RWPE1 (cell line): ENCODE data around the gene ARHGEF1.
A peak's percentile ranks its signal among the peaks of the same experiment; 100 is the strongest.

Source experiments
- CTCF ChIA-PET: fragments of 350-600 bp; sonication (Branson Sonifier 250); formaldehyde crosslinking; extraction: SDS; loops from one replicate; lab custom pipeline; 2021; lab: Yijun Ruan, JAX
- POLR2A ChIA-PET: fragments of 400-600 bp; formaldehyde crosslinking; extraction: SDS; loops from one replicate; lab custom pipeline; 2020; ENCODE audit warnings: antibody characterized with exemption; ENCODE audit not compliant: low non-redundant PET; lab: Yijun Ruan, JAX
- DNase-seq: peaks from one replicate; pipeline ENCODE4 v3.0.0; 2012; ENCODE audit warnings: low spot score
- H3K27ac ChIP-seq: fragments of 450-650 bp; 2 replicates; pipeline ENCODE4 v1.5.1; 2017
- TF ChIP-seq, protein P1 (sequence below): fragments of 450-650 bp; conservative IDR thresholded peaks from 2 replicates; pipeline ENCODE4 v1.5.1; 2017; ENCODE audit warnings: low read depth, mild to moderate bottlenecking

The ARHGEF1 gene

DNA sequence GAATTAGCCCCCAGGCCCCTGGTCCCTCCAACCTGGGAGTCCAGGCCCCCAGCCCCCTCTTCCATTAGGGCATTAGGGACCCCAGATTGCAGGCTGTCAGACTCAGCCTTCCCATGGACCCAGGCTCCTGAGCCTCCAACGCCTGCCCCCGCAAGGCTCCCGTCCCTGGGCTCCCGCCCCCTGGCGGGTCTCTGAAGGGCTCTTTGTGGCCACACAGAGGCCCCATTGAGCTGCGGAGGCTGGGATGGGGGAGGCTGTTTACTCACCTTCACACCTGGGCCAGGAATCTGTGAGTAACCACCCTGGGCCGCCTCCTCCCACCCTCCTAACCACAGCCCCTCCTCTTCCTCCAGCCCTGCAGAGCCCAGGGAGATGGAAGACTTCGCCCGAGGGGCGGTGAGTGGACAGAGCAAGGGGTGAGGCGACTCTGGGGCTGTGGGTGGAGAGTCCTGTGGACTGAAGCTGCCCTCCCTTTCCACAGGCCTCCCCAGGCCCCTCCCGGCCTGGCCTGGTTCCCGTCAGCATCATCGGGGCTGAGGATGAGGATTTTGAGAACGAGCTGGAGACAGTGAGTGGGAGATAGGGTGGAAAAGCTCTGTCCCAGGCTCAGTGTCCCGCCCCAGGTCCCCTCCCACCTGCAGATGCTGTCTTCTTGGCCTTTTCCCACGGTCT is 4.9 kb downstream of the ARHGEF1 start:
- peak; percentile 96 for DNase-seq
- CTCF ChIA-PET = interaction anchor here (0.6 to 2.3 kb wide), 4 partner anchors 15 to 69 kb away, joined by 3 to 14 read pairs (median 4); no protein-coding TSS in a partner anchor

DNA sequence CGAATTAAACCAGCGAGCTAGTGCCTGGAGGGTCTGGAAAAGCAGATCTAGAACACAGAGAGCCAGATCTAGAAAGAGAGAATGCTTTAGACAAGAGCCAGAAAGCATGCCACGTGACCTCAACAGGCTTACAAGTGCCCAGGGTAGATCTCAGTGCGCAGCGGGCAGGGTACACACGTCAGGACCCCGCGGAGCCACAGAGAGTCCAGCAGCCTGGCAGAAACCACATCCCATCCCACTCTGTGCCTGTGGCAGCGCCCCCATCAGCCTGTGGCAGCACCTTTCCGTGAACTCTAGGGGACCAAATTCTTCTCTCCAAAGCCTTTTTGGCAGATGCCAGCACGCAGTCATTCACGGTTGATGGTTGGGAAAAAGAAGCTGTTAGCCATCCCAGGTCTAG is 5.9 kb downstream of the ARHGEF1 start:
- TF ChIP-seq, protein P1, sequence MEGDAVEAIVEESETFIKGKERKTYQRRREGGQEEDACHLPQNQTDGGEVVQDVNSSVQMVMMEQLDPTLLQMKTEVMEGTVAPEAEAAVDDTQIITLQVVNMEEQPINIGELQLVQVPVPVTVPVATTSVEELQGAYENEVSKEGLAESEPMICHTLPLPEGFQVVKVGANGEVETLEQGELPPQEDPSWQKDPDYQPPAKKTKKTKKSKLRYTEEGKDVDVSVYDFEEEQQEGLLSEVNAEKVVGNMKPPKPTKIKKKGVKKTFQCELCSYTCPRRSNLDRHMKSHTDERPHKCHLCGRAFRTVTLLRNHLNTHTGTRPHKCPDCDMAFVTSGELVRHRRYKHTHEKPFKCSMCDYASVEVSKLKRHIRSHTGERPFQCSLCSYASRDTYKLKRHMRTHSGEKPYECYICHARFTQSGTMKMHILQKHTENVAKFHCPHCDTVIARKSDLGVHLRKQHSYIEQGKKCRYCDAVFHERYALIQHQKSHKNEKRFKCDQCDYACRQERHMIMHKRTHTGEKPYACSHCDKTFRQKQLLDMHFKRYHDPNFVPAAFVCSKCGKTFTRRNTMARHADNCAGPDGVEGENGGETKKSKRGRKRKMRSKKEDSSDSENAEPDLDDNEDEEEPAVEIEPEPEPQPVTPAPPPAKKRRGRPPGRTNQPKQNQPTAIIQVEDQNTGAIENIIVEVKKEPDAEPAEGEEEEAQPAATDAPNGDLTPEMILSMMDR = no peak
- ChIA-PET POLR2A (interaction anchor here (0.5 kb wide), 1 partner anchor 1463 kb away, joined by 3 read pairs; the partner anchor contains the start of gene SERTAD1), CTCF (no interaction called here)
- no peak for DNase-seq
- peak overlapping the region; percentile 91 for H3K27ac ChIP-seq

More for the DNA sequence above, 4.9 kb downstream of the ARHGEF1 start:
- POLR2A ChIA-PET = no interaction called here
- peak overlapping the region; percentile 91 for H3K27ac ChIP-seq
- TF ChIP-seq, protein P1 = no peak

DNA sequence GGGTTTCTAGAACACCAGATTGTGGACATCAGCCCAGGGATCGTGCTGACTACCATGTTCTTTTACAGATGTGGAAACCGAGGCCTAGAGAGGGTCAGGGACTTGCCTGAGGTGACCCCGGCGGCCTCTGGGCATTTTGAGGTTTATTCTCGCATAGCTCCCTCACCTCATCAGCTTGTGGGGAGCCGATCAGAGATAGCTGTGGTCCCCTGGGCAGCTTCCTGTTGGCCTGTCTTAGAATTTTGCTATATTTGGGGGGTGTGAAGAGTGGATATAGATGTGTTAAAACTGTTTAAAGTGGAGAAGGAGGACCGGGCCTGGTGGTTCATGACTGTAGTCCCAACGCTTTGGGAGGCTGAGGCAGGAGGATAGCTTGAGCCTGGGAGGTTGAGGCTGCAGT is 6.9 kb downstream of the ARHGEF1 start:
- POLR2A ChIA-PET = no interaction called here
- CTCF ChIA-PET = interaction anchor here (1.2 kb wide), 1 partner anchor 27 kb away, joined by 3 read pairs; no protein-coding TSS in a partner anchor
- TF ChIP-seq, protein P1 = no peak

DNA sequence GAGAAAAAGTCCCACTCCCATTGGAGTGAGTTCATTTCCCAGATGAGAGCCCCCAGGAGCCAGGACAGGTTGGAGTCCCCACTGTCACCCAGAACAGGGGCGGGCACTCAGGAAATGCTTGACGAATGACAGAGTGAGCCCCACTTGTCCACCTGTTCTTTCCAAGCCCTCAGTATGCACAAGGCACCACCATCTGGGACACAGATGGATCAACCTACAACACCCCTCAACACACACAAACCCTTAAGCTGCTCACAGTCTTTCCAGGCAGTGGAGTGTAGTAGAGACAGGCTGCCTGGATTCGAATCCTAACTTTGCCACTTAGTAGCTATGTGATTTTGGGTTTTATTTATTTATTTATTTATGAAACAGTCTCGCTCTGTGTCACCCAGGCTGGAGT is 8.0 kb downstream of the ARHGEF1 start:
- TF ChIP-seq, protein P1 = no peak
- POLR2A ChIA-PET = no interaction called here
- CTCF ChIA-PET = interaction anchor here (0.7 to 1.9 kb wide), 2 partner anchors 18 to 21 kb away, joined by 3 to 4 read pairs; no protein-coding TSS in a partner anchor
- no peak for DNase-seq
- no peak overlapping the region for H3K27ac ChIP-seq

More for the DNA sequence above, 6.9 kb downstream of the ARHGEF1 start:
- DNase-seq = no peak
- peak overlapping the region; percentile 91; the same call in 1 of the 2 replicates for H3K27ac ChIP-seq

DNA sequence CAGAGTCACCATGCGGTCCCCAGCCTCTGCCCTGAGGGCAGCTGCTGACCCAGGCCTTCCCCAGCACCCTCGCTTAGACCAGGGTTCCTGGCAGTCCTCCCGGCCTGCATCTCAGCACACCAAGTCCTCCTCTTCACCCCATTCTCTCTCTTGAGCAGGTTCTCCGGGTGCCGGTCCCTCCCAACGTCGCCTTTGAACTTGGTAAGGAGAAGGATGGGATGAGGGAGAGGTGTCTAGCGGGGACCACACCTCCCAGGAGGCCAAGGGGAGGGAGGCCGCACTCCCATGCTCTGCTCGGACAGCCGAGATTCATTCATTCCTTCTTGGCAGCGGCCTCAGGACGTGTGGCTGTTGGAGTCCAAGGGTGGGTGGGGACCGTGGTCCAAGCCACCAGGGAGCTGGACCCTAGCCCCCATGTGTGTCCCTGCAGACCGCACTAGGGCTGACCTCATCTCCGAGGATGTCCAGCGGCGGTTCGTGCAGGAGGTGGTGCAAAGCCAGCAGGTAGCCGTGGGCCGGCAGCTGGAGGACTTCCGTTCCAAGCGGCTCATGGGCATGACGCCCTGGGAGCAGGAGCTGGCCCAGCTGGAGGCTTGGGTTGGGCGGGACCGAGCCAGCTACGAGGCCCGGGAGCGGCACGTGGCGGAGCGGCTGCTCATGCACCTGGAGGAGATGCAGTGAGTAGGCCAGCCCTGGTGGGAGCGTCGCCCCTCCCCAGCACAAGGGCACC is 9.4 kb downstream of the ARHGEF1 start:
- CTCF ChIA-PET = interaction anchor here (1.9 kb wide), 1 partner anchor 19 kb away, joined by 4 read pairs; no protein-coding TSS in a partner anchor
- no peak for DNase-seq
- TF ChIP-seq, protein P1 = no peak
- POLR2A ChIA-PET = no interaction called here
- H3K27ac ChIP-seq = 0 out of 2 replicates have a peak overlapping the region, but pooled peaks have one; percentile 6

DNA sequence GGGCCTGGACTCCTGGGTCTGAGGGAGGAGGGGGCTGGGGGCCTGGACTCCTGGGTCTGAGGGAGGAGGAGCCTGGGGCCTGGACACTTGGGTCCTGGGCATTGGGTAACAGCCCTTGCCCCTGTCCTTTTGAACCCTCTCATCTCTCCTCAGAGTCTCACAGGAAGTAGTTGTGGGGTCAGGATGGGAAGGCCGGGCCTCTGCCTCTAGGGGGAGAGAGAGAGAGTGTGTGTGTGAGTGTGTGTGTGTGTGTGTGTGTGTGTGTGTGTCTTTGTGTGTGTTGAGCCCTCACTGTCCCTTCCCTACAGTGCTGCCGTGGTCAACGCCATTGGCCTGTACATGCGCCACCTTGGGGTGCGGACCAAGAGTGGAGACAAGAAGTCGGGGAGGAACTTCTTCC is 10.9 kb downstream of the ARHGEF1 start:
- TF ChIP-seq, protein P1 = no peak
- ChIA-PET POLR2A (no interaction called here), CTCF (no interaction called here)

More for the DNA sequence above, 10.9 kb downstream of the ARHGEF1 start:
- H3K27ac ChIP-seq = 0 out of 2 replicates have a peak overlapping the region, but pooled peaks have one; percentile 21
- DNase-seq = no peak
